Vagina (tissue), 2 donors: ENCODE results near the gene INHBE.

Experiments
- CTCF ChIP-seq, 3 experiments: fragments of 450-650 bp in 2 of 3; fragments of 200-600 bp in 1 of 3; sonication (generic) in 1 of 3; IDR thresholded peaks; one replicate each; pipeline ENCODE4 v1.5.1; 2017 to 2019; ENCODE audit warnings: antibody characterized with exemption in 3 of 3, mild to moderate bottlenecking in 2 of 3, moderate library complexity in 2 of 3
- POLR2A ChIP-seq, 2 donors: fragments of 450-650 bp; IDR thresholded peaks; one replicate each; pipeline ENCODE4 v1.6.1; 2017; ENCODE audit warnings: antibody characterized with exemption in 2 of 2, mild to moderate bottlenecking in 2 of 2, moderate library complexity in 2 of 2
- POLR2AphosphoS5 ChIP-seq, 2 donors: sonication (generic); formaldehyde crosslinking; IDR thresholded peaks; one replicate each; pipeline ENCODE4 v1.9.0; 2017; ENCODE audit warnings: antibody characterized with exemption in 2 of 2, mild to moderate bottlenecking in 2 of 2, low read depth in 1 of 2; ENCODE audit not compliant: insufficient read depth in 1 of 2

- TF ChIP-seq CTCF (IDR thresholded peaks at IDR 0.05) (no peak), POLR2A (IDR thresholded peaks at IDR 0.05) (no peak), POLR2AphosphoS5 (IDR thresholded peaks at IDR 0.05; ENCODE audit: insufficient read depth in 1 of 2, low read depth in 1 of 2) (no peak)
Measured at GRCh38 chr12:57418255-57418654, 36.9 kb upstream of the INHBE start.
